ENCODE results near the gene ANKRD33.

Gene ANKRD33

DNA sequence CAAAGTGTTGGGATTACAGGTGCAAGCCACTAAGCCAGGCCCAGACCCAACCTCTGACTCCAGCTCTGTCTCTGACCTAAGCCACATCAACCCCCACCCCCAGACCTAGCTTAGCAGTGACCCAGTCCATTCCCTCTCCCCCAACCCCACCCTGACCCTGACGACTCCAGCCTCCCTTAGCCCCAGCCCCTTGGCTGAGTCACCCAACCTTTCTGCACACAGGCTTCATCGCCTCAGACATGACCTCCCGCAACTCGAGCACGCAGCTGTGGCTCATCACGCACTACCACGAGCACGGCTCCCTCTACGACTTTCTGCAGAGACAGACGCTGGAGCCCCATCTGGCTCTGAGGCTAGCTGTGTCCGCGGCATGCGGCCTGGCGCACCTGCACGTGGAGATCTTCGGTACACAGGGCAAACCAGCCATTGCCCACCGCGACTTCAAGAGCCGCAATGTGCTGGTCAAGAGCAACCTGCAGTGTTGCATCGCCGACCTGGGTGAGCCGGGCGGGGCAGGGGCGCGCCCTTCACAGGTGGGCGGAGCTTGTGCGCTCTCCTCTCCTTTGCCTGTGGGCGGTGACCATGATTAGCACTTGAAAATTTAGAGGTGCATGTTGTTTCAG, 27.2 kb downstream of the ANKRD33 start:
- DNase-seq (ENCODE audit: insufficient read length, low spot score) = no peak
- no peak for FAIRE-seq

DNA sequence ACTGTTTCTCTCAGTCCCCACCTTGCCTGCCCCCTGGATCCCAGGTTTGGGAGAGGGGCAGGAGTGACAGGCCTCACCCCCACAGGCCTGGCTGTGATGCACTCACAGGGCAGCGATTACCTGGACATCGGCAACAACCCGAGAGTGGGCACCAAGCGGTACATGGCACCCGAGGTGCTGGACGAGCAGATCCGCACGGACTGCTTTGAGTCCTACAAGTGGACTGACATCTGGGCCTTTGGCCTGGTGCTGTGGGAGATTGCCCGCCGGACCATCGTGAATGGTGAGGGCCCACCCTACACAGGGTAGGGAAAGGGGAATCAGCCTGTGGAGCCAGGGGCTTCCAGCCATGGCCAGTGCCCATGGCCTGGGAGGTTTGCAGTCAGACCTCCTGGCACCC, 28.0 kb downstream of the ANKRD33 start:
- FAIRE-seq (no peak), DNase-seq (ENCODE audit: insufficient read length, low spot score) (no peak)

DNA sequence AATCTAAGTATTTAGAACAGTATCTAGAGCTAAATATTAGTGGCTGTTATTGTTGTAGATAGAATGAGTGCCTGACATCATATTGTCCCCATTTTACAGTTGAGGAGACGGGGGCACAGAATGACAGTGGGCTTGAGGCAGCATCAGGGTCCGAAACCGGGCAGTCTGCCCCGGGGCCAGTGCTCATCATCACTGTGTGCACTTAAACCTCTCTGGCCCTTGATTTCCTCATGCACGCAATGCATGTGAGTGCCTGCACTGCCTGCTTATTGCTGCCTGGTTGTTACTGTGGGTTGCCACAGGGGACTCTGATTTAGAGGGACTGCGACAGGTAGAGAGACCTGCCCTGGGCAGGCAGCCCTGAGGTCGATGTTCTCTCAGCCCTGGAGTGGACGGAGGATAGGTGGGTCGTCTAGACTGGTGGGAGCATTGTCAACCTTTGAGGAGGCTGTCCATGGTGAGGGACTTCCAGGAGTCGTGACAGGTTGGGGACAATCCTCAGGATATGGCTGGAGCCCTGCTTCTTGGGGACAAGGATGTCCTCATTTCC, 29.2 kb downstream of the ANKRD33 start:
- no peak for DNase-seq (ENCODE audit: insufficient read length, low spot score)
- FAIRE-seq = no peak

DNA sequence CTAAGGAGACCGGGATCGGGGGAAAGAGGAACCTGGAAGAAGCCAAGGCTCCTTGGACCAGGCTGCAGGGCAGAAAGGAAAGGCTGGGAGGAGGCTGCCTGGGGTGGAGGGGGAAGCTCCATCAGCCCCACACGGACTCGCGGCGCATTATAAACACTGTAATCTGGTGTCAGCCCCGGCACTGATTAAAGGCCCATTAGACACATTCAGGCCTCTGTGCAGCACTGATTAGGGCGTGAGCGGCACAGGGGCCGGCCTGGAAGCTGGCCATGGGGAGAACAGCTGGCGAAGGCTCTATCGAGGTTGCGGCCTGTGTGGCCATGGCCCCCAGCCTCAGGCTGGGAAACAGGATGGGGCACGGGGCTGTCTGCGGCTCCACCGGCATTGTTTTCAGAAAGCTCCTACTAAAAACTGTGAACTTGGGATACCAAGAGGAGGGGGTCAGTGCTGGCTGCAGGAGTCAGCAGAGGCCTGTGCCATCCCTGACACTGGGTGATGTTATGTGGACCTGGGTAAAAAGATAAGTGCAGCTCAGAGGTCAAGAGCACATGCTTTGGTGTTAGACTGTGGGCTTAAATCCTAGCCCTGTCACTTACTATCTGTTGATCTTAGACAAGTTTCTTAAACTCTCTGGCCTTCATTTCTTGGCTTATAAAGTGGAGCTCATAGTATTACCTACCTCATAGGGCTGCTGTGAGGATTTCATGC, 30.0 kb downstream of the ANKRD33 start:
- FAIRE-seq = no peak

DNA sequence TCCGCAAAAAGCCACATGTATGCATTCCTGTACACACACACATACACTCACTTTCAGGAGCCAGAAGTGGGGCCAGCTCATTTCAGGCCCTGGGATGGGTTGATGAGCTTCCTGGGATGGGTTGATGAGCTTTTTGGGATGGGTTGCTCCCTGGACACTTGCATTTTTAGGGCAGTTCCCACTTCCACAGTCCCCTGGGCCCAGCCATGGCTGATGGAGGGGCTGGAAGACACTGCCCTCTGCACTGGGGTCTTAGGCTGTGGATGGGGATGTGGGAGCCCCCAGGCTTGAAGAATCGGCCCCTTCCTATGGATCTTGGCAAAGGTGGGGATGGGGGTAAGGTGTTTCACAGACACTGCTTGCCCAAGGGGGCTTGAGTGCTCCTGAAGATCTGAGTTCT, 32.1 kb downstream of the ANKRD33 start:
- DNase-seq (ENCODE audit: insufficient read length, low spot score) (no peak), FAIRE-seq (no peak)

More for the DNA sequence above, 30.0 kb downstream of the ANKRD33 start:
- no peak for DNase-seq (ENCODE audit: insufficient read length, low spot score)

DNA sequence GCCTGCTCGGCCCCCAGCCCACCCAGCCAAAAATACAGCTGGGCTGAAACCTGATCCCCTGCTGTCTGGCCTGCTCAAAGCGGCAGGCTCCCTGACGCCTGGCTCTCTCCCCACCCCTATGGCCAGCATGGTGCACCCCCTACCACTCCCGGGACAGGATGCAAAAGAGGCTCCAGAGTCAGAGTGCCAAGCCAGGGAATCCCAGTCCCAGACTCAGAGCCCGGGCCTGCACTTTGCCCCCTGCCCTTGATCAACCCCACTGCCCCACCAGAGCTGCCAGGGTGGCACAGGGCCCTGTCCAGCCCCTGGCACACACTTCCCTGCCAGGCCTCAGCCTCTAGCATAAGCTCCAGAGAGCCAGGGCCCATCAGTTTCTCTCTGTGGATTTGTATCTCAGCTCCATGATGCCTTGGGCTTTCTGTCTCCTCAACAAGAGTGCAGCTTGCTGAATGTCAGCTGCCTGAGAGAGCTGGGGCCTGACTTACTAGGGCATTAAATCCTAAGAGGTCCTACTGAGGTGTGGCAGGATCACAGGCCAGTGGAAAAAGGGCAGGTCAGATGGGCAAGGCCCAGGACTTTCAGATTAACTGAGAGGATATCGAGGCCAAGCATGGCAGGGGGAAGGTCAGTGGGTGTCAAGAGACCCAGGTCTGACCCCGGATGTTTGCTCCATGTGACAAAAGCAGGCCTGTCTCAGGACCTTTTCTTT, 33.3 kb downstream of the ANKRD33 start:
- FAIRE-seq = no peak
- DNase-seq (ENCODE audit: insufficient read length, low spot score) = no peak

DNA sequence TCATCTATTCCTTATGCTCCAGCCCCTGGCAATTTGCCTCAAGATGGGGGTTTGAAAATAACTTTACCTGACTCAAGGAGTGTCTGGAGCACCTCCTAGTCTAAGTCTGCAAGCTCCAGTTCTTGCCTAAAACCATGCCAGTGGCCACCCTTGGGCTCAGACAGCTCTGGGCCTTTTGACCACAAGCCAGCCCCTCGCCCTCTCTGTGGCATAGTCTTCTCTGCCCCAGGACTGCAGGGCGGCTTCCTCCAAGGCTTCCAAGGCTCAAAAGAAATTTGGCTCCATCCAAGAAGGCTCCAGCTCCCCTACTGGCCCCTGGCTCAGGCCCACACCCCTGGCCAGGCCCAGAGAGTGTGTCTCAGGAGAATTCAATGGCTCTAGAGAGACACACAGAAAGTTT, 34.2 kb downstream of the ANKRD33 start:
- DNase-seq (ENCODE audit: insufficient read length, low spot score) = no peak
- no peak for FAIRE-seq

DNA sequence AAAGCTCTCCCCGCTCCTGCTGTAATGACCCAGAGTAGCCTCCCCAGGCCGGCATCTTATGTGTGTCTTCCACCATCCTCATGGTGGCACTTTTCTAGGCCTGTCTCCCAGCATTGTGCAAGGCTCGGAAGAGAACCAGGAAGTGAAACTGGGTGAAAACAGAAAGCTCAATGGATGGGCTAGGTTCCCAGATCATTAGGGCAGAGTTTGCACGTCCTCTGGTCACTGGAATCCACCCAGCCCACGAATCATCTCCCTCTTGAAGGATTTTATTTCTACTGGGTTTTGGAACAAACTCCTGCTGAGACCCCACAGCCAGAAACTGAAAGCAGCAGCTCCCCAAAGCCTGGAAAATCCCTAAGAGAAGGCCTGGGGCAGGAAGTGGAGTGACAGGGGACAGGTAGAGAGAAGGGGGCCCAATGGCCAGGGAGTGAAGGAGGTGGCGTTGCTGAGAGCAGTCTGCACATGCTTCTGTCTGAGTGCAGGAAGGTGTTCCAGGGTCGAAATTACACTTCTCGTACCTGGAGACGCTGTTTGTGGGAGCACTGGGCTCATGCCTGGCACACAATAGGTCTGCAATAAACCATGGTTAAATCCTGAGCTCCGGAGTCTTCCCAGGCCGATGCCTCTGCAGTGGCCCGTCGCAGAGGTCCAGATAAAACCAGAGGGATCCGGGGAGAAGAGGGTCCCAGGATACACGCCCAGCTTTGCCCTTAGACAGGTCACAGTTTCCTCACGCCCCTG, 35.0 kb downstream of the ANKRD33 start:
- FAIRE-seq (no peak), DNase-seq (ENCODE audit: insufficient read length, low spot score) (no peak)

DNA sequence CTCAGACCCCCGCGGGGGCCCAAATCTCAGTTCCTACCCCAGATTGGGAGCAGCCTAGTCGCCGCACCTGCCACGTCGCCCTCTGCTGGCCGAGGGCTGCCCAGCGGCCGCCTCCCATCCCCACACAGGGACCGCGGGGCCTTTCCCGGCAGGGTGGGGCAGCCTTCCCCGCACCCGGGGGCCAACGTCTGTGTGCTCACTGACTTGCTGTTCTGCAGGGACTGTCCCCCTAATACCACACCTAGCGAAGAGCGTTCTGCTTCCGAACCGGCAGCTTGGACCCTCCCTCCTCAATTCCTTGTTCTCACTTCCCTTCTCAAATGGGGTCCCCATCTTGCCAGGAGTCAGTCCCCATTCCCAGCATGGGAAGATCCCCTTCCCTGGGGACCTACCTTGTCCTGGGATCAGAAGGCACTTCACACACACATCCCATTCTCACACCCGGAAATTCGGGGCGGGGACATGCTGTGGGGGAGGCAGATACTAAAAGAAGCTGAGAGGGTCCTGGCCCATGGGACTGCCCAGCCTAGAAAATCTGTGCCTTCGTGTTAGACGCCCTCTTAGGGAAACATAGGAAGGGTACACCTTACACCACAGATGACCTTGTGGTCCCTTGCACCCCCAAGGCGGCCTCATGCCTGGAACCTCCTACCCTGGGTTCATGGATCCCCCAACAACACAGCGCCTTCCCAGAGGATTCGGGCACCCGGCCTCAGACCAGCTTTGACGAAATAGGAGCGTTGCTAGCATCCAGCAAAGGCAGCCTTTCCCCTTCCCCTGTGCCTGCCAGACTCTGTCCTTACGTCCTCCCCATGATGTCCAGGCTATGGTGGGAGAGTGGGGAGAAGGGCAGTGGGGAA, 35.8 kb downstream of the ANKRD33 start:
- no peak for FAIRE-seq
- DNase-seq (ENCODE audit: insufficient read length, low spot score) = no peak

DNA sequence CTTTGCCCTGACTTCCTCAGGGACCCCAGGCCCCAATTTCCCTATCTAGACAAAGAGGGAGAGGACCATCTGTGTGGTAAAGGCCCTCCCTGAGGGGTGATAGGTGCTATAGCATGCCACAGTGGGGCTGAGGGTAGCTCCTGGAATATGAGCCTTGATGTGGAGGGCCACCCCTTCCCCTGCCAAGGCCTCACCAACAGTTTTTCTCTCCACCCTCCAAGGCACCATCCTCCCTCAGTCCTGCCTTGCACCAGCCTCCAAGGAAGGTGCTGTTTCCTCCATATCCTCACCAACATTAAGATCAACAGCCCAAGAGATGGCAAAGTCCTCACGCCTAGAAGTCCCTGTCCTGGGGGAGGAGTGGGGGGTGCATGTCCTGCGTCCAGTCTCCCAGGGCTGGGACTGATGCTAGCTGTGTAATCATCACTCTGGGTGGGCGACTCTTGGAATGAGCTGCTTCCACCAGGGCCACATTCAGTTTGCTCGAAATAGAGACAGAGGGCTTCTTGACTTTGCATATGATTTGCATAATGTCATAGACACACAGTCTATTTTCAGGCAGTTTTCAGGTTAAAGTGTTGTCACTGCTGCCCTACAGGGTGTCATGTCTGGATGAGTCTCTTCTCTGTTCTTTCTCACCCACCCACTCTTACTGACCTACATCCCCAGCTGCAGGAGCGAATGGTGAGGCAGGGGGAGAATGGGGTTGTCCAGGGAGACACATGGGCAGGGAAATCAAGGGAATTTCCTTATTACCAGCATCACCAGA, 36.8 kb downstream of the ANKRD33 start:
- no peak for DNase-seq (ENCODE audit: insufficient read length, low spot score)
- no peak for FAIRE-seq

DNA sequence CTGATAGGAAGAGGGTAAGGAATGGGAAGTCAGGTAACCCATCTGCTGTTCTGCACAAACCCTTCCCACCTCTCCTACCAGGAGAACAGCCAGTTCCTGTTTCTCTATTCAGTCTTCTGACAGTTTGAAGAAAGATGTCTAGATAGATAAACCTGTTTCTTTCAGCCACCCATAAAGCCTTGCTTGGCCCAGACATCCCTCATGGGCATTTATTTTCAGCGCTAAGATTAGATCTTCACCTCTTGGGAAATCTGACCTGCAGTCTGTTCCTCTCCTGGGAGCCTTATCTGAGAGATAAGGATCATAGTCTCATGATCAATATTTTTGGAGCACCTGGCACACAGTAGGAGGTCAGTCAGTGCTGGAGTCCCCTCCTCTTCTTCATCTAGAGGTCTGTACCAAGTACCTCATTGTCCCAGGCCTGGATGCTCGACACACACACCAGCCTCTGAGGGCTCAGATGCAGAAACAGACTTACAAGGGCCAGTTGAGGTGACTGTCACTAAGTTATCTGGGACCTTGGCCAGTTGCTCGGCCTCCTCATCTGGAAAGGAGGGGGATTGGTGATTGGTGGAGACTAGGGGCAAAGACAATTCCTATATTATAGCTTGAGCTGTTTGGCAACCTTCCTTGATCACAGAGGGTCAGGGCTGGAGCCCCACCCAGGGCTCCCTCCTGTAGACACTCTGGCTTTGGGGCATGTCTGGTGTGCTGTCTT, 37.6 kb downstream of the ANKRD33 start:
- FAIRE-seq = no peak
- DNase-seq (ENCODE audit: insufficient read length, low spot score) = no peak

DNA sequence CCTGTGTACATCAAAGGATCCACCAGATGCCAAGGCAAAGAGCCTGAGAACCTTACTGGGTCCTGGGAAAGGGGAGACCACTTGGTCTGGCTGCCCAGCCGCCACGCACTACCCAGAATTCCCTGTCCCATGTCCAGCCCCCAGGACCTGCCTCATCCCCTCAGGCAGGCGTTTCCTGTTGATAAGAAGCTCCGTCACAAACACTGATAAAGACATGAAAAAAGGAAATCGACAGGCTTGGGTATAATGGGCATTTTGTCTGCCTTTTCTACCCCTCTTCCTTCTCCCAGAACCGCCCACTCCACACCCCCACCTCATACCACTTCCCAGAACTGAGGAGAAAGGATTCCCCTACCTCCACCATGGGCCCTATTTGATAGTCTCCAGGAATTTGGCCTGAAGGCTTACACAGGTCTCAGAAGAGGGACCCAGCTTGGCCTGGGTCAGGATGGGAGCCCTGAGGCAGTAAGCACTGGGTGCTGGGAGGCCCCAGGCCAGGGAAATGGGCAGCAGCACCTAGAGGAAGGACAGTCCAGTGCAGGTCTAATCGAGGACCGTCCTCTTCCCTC, 38.2 kb downstream of the ANKRD33 start:
- FAIRE-seq (no peak), DNase-seq (ENCODE audit: insufficient read length, low spot score) (no peak)

DNA sequence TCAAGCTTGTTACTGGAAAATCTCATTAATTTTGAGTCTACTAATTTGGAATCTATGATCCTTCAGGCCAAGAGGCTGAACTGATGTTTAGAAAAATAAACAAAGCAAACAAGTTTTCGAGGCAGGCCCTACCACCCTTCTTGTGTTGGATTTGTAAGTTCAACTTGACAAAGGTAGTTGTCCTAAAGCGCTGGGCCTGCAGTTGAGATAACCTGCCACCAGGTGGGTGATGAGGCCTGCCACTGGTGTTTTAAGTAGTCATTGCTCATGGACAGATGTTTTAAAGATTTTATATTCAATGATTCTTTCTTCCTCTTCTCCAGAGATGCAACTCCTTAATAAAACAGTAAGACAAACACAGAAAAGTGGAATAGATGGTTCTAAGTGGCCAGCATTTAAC, 38.8 kb downstream of the ANKRD33 start:
- no peak for FAIRE-seq

DNA sequence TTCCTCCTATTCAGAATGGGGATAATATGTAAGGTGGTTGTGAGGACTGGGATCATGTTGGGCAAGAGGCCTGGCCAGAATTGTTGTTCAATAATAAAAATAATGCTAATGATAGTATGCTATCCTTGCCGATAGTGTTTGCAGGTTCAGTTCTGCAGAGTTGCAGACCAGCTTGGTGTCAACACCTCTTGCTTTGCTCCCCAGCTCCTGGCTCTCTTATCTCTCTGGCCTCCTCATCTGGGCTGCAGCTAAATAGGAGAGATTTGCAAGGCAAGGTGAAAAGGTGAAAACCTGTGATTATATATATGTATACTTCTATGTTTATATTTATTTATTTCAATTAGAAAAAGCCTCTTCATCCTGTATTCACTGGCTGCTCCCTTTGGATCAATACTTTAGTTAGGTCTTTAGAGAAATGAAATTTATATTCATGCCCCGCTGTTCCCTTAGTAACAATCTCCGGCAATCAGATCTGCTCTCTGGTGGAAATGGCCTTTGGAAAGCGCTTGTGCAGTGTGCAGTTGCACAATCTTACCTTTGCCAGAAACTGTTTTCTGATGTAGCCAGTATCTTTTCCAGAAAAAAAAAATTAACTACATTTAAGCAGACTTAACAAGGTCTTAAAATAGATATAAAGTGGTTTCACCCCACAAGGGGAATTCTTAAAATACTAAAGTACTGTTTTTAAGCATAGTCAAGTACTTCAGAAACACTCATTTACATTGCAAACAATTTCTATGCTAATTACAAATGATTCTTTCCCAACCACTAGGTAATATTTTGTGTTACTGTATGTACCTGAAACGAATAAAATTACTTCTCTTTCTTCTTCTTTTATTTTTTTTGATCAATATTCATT, 44.5 kb downstream of the ANKRD33 start:
- no peak for FAIRE-seq
- no peak for DNase-seq (ENCODE audit: insufficient read length, low spot score)

More for the DNA sequence above, 38.8 kb downstream of the ANKRD33 start:
- no peak for DNase-seq (ENCODE audit: insufficient read length, low spot score)

DNA sequence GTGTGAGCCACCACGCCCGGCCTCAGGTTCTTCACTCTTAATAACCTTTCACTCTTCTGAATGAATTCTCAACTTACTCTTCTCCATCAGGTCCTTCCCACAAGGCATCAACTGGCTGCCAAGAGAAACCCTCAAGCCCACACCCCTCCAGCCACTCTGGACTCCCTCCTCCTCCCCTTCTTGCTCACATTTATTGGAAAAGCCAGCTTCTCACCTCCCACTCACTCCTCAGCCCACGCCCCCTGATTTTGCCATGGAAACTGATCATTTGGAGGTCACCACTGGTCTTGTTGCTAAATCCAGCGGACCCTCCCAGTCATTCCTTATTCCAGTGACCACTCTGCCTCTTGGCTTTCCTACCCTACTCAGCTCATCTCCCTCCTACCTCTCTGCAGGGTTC, 46.2 kb downstream of the ANKRD33 start:
- FAIRE-seq (no peak), DNase-seq (ENCODE audit: insufficient read length, low spot score) (no peak)

DNA sequence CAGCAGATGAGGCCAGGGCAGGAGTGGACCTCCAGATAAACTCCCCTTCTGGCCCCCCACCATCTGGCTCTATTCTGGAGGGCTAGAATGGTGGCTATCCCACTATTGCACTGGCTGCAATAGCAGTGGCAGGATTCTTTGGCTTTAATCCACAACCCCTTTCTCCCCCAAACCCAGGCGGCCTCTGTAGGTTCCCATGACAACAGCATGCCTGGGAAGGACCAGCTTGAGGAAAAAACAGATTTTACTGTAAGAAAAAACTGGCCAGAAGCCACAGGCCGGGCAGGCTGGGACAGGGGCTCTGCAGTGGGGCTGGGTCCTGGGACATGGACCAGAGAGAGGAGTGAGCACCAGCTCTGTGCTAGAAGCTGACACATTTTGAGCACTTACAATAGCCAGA, 50.0 kb downstream of the ANKRD33 start:
- DNase-seq (ENCODE audit: insufficient read length, low spot score) = no peak
- FAIRE-seq = no peak

DNA sequence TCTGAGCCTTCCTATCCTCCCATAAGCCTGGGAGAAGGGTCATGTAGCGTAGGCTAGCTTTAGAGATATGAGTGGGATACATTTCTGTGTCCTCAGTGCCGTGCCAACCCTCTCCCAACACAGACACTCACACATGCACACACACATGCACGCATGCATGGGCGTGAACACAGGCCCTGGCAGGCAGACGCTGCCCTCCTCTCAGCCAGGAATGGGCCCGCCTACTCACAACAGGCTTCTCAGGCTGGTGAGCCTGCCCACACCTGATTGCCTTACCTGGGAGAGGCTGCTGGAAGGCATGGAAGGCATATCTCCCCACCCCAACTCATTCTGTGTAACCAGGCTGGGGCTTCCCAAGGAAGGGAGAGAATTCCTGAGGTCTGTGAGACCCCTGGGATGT, 50.8 kb downstream of the ANKRD33 start:
- FAIRE-seq = no peak
- DNase-seq (ENCODE audit: insufficient read length, low spot score) = no peak
